WTC11 (cell line): ENCODE results near the gene DISC1. TPM values are rescaled to one million over a fixed set of nuclear protein-coding genes. Genes with fewer than 3 reads are reported as not detected.

ENCODE experiments used
- ATAC-seq: fragments of 200-7000 bp; cut with Tn5 transposase; 2 replicates; pipeline ENCODE4 v1.10.0; 2021; ENCODE audit warnings: mild to moderate bottlenecking, moderate library complexity
- CTCF ChIA-PET: fragments of 300-600 bp; sonication (Branson Sonifier 250); formaldehyde crosslinking; loops from one replicate; lab custom pipeline; 2021; ENCODE audit warnings: antibody characterized with exemption; lab: Charles Lee
- POLR2A ChIA-PET: fragments of 350-600 bp; sonication (Branson Sonifier 250); formaldehyde crosslinking; loops from one replicate; lab custom pipeline; 2021; ENCODE audit warnings: antibody characterized with exemption; lab: Charles Lee
- DNase-seq: peaks from one replicate; pipeline ENCODE4 v3.0.0; 2021; ENCODE audit warnings: low spot score
- H3K27ac Mint-ChIP-seq: 2 replicates; pipeline ENCODE4 v1.8.0; 2021; ENCODE audit warnings: mixed read lengths
- H3K27me3 Mint-ChIP-seq: 2 replicates; pipeline ENCODE4 v1.8.0; 2021; ENCODE audit warnings: low read depth, mild to moderate bottlenecking, moderate library complexity, mixed read lengths
- H3K36me3 Mint-ChIP-seq: 2 replicates; pipeline ENCODE4 v1.8.0; 2021; ENCODE audit warnings: mixed read lengths
- H3K4me1 Mint-ChIP-seq: 2 replicates; pipeline ENCODE4 v1.8.0; 2022; ENCODE audit warnings: mixed read lengths
- H3K4me3 Mint-ChIP-seq: 2 replicates; pipeline ENCODE4 v1.8.0; 2021; ENCODE audit warnings: mild to moderate bottlenecking, moderate library complexity, mixed read lengths
- H3K9me3 Mint-ChIP-seq: 2 replicates; pipeline ENCODE4 v1.8.0; 2021; ENCODE audit warnings: mixed read lengths
- ATF1 ChIP-seq: sonication (generic); formaldehyde crosslinking; IDR thresholded peaks from 2 replicates; pipeline ENCODE4 v1.8.1; 2023; ENCODE audit warnings: mild to moderate bottlenecking, moderate library complexity, missing genetic modification reagents
- CREB1 ChIP-seq: sonication (generic); formaldehyde crosslinking; IDR thresholded peaks from 2 replicates; pipeline ENCODE4 v1.8.0; 2023; ENCODE audit warnings: mild to moderate bottlenecking, missing genetic modification reagents
- CREM ChIP-seq: sonication (generic); formaldehyde crosslinking; IDR thresholded peaks from 2 replicates; pipeline ENCODE4 v1.8.1; 2022; ENCODE audit warnings: mild to moderate bottlenecking, missing genetic modification reagents, moderate library complexity
- ERG ChIP-seq: fragments of 250-450 bp; sonication (Bioruptor Pico); IDR thresholded peaks from 2 replicates; pipeline ENCODE4 v1.8.0; 2021; ENCODE audit warnings: mild to moderate bottlenecking
- FOXK1 ChIP-seq: sonication (generic); formaldehyde crosslinking; IDR thresholded peaks from 2 replicates; pipeline ENCODE4 v1.8.0; 2022; ENCODE audit warnings: mild to moderate bottlenecking, moderate library complexity, missing genetic modification reagents
- GABPB1 ChIP-seq: sonication (generic); formaldehyde crosslinking; IDR thresholded peaks from 2 replicates; pipeline ENCODE4 v1.8.1; 2023; ENCODE audit warnings: mild to moderate bottlenecking, missing genetic modification reagents
- NR2C2 ChIP-seq: sonication (generic); formaldehyde crosslinking; IDR thresholded peaks from 2 replicates; pipeline ENCODE4 v1.8.0; 2022; ENCODE audit warnings: mild to moderate bottlenecking, missing genetic modification reagents
- TCF7 ChIP-seq: sonication (generic); formaldehyde crosslinking; IDR thresholded peaks from 2 replicates; pipeline ENCODE4 v1.8.0; 2022; ENCODE audit warnings: mild to moderate bottlenecking, low read depth, missing genetic modification reagents, moderate library complexity
- ZNF121 ChIP-seq: sonication (generic); formaldehyde crosslinking; IDR thresholded peaks from 2 replicates; pipeline ENCODE4 v1.8.0; 2023; ENCODE audit warnings: missing genetic modification reagents
- ZNF219 ChIP-seq: sonication (generic); formaldehyde crosslinking; IDR thresholded peaks from 2 replicates; pipeline ENCODE4 v1.8.0; 2023; ENCODE audit warnings: missing genetic modification reagents, mild to moderate bottlenecking, borderline replicate concordance
- ZNF263 ChIP-seq: sonication (generic); formaldehyde crosslinking; IDR thresholded peaks from 2 replicates; pipeline ENCODE4 v1.8.1; 2022; ENCODE audit warnings: low read depth, mild to moderate bottlenecking, moderate library complexity, missing genetic modification reagents
- ZNF317 ChIP-seq: sonication (generic); formaldehyde crosslinking; IDR thresholded peaks from 2 replicates; pipeline ENCODE4 v1.8.1; 2023; ENCODE audit warnings: low read depth, mild to moderate bottlenecking, moderate library complexity, missing genetic modification reagents, borderline replicate concordance
- ZNF416 ChIP-seq: fragments of 250-450 bp; sonication (Bioruptor Pico); IDR thresholded peaks from 2 replicates; pipeline ENCODE4 v1.9.0; 2021; ENCODE audit warnings: mild to moderate bottlenecking, inconsistent platforms
- ZNF512 ChIP-seq: sonication (generic); formaldehyde crosslinking; IDR thresholded peaks from 2 replicates; pipeline ENCODE4 v1.8.1; 2022; ENCODE audit warnings: missing genetic modification reagents, borderline replicate concordance
- total RNA-seq: library from RNA; stranded (reverse); gene quantifications from 3 replicates; pipeline ENCODE4 v1.2.3, GENCODE V29; 2021
- TF ChIP-seq, protein P1 (sequence below): sonication (generic); formaldehyde crosslinking; IDR thresholded peaks from 2 replicates; pipeline ENCODE4 v1.8.0; 2022; ENCODE audit warnings: missing genetic modification reagents
- TF ChIP-seq, protein P2 (sequence below): sonication (generic); formaldehyde crosslinking; IDR thresholded peaks from 2 replicates; pipeline ENCODE4 v1.8.1; 2022; ENCODE audit warnings: mild to moderate bottlenecking, missing genetic modification reagents, moderate library complexity, borderline replicate concordance
- TF ChIP-seq, protein P3 (sequence below): fragments of 250-450 bp; sonication (Bioruptor Pico); conservative IDR thresholded peaks from 2 replicates; pipeline ENCODE4 v1.9.0; 2021; ENCODE audit warnings: mild to moderate bottlenecking

The DISC1 gene
- total RNA-seq, 1 experiment from 2014 or later = 5.5 TPM

DNA sequence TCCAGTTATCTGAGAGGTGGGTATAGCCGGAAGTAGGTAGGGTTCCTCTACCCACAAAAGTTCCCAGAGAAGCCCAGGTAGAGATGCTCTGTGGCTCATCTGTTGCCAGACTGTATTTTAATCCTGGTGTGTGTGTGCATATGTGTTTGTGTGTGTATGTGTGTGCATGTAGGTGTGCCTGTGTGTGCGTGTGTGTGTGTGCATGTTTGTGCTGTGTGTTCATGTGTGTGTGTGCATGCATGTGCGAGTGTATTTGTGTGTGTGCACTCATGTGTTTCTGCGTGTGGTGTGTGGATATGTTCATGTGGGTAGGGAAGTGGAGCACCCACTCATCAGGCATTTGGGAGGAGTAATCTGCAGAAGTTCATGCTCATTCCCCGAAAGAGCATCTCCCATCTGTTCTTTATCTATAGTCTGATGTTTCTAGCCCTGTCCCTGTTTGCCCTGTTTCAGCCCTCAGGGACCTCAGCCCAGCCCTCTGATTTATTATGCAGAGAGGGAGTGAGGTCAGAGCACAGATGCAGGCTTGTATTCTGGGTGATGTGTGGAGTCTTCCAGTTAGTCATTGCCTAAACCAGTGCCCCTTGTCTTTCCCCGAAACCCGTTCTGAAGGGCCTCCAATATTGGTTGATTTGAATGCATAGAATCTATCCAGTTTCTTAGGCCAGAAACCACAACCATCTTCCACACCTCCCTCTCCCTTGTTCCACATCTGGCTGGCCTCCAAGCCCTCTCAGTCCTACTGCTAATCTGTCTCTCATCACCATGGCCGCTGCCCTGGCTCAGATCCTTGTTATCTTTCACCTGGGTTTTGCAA lies 69.1 kb downstream of the DISC1 start:
- no peak for TF ChIP-seq ATF1 (CRISPR knock-in tag)
- TF ChIP-seq ZNF416 = no peak
- TF ChIP-seq ZNF317 (CRISPR knock-in tag) = no peak
- TF ChIP-seq, protein P1, sequence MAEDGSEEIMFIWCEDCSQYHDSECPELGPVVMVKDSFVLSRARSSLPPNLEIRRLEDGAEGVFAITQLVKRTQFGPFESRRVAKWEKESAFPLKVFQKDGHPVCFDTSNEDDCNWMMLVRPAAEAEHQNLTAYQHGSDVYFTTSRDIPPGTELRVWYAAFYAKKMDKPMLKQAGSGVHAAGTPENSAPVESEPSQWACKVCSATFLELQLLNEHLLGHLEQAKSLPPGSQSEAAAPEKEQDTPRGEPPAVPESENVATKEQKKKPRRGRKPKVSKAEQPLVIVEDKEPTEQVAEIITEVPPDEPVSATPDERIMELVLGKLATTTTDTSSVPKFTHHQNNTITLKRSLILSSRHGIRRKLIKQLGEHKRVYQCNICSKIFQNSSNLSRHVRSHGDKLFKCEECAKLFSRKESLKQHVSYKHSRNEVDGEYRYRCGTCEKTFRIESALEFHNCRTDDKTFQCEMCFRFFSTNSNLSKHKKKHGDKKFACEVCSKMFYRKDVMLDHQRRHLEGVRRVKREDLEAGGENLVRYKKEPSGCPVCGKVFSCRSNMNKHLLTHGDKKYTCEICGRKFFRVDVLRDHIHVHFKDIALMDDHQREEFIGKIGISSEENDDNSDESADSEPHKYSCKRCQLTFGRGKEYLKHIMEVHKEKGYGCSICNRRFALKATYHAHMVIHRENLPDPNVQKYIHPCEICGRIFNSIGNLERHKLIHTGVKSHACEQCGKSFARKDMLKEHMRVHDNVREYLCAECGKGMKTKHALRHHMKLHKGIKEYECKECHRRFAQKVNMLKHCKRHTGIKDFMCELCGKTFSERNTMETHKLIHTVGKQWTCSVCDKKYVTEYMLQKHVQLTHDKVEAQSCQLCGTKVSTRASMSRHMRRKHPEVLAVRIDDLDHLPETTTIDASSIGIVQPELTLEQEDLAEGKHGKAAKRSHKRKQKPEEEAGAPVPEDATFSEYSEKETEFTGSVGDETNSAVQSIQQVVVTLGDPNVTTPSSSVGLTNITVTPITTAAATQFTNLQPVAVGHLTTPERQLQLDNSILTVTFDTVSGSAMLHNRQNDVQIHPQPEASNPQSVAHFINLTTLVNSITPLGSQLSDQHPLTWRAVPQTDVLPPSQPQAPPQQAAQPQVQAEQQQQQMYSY (CRISPR knock-in tag) = no peak
- TF ChIP-seq, protein P2, sequence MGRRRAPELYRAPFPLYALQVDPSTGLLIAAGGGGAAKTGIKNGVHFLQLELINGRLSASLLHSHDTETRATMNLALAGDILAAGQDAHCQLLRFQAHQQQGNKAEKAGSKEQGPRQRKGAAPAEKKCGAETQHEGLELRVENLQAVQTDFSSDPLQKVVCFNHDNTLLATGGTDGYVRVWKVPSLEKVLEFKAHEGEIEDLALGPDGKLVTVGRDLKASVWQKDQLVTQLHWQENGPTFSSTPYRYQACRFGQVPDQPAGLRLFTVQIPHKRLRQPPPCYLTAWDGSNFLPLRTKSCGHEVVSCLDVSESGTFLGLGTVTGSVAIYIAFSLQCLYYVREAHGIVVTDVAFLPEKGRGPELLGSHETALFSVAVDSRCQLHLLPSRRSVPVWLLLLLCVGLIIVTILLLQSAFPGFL (CRISPR knock-in tag) = no peak
- TF ChIP-seq CREM (CRISPR knock-in tag) = no peak
- TF ChIP-seq ERG (CRISPR knock-in tag) = no peak
- no peak for TF ChIP-seq TCF7 (CRISPR knock-in tag)
- H3K27me3 Mint-ChIP-seq = no peaks in the 10 kb centered on the region
- no peak overlapping the region for H3K4me3 Mint-ChIP-seq
- H3K9me3 Mint-ChIP-seq = peaks cover 2% of the 10 kb centered on the region; the same call in 1 of the 2 replicates
- no peaks in the 10 kb centered on the region for H3K36me3 Mint-ChIP-seq
- peaks cover 7% of the 10 kb centered on the region for H3K4me1 Mint-ChIP-seq
- ChIA-PET CTCF (interaction anchor here (1.0 kb wide), 1 partner anchor 30 kb away, joined by 3 read pairs; no protein-coding TSS in a partner anchor), POLR2A (no interaction called here)
- no peak for DNase-seq
- H3K27ac Mint-ChIP-seq = no peak overlapping the region
- no peak for ATAC-seq

- H3K4me1 Mint-ChIP-seq = no peaks in the 10 kb centered on the region
- H3K36me3 Mint-ChIP-seq = no peaks in the 10 kb centered on the region
- H3K9me3 Mint-ChIP-seq = peaks cover 6% of the 10 kb centered on the region; the same call in 1 of the 2 replicates
- TF ChIP-seq NR2C2 (CRISPR knock-in tag) (no peak), CREB1 (CRISPR knock-in tag) (no peak), ZNF121 (CRISPR knock-in tag) (no peak), FOXK1 (CRISPR knock-in tag) (no peak), ZNF219 (CRISPR knock-in tag) (no peak), ZNF512 (CRISPR knock-in tag) (no peak), GABPB1 (no peak), ZNF263 (CRISPR knock-in tag) (no peak)
- TF ChIP-seq, protein P3, sequence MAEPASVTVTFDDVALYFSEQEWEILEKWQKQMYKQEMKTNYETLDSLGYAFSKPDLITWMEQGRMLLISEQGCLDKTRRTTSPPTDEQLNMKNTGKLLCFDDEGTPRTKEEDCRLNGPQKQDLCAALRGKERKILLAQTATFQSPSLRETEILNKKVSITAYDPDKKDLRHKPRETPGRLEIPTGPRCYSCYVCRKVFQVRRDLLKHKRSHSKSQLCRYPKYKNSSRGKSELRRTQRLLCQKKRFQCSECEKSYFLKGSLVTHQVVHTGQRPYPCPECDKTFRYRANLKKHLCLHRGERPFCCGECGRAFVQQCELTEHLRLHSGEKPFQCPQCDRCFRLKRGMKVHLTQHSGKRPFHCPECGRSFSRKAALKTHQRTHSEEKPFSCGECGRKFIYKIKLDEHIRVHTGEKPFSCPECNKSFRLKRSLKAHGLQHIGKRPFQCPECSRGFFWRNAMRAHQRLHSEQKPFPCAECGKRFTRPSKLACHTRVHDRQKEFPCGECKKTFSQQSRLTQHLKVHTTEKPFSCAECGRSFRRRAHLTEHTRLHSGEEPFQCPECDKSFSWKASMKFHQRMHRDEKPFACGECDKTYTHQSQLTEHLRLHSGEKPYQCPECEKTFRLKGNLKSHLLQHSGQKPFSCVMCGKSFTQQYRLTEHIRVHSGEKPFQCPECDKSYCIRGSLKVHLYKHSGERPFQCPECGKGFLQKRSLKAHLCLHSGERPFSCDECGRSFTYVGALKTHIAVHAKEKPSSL (CRISPR knock-in tag) = no peak
- H3K4me3 Mint-ChIP-seq = no peak overlapping the region
- no peak for ATAC-seq
- DNase-seq = no peak
- no peaks in the 10 kb centered on the region for H3K27me3 Mint-ChIP-seq
- H3K27ac Mint-ChIP-seq = no peak overlapping the region
- CTCF ChIA-PET = no interaction called here
- POLR2A ChIA-PET = no interaction called here
Measured at GRCh38 chr1:231699784-231700183, 73.2 kb downstream of the DISC1 start.
